ENCODE results near the gene AGAP2.

- TF ChIP-seq RAD21 (IDR thresholded peaks at IDR 0.05 in 1 of 2, conservative IDR thresholded peaks at IDR 0.05 in 1 of 2; ENCODE audit: low read depth in 2 of 2, low read length in 2 of 2) (no peak), CREB1 (IDR thresholded peaks at IDR 0.05) (no peak), RXRA (IDR thresholded peaks at IDR 0.05; ENCODE audit: insufficient read depth, low read depth, low read length) (no peak)
Observed at GRCh38 chr12:57775563-57776246, 37.2 kb upstream of the AGAP2 start.
